ENCODE measurements around the gene ANO10.

DNA sequence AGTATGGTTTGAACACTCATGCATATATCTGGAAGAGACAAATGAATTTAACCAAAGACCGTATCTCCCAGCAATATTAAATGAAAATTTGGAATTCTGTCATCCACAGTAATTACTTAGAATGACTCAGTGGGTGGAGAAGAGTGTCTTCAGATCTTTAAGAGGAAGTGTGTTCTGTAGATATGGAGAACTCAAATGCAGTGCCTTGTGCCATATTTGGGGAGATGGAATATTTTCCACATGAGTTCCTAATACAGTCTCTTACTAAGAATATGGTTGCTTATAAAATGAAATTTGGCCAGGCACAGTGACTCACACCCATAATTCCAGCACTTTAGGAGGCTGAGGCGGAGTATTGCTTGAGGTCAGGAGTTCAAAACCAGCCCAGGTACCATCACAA lies 40.5 kb downstream of the ANO10 start:
- TF ChIP-seq CEBPB (IDR thresholded peaks at IDR 0.05) (no peak), EP300 (IDR thresholded peaks at IDR 0.05; ENCODE audit: borderline replicate concordance) (no peak), TAF1 (IDR thresholded peaks at IDR 0.05; ENCODE audit: low read depth) (no peak), YY1 (IDR thresholded peaks at IDR 0.05; ENCODE audit: low read depth) (no peak), FOXM1 (IDR thresholded peaks at IDR 0.05; ENCODE audit: borderline replicate concordance, low read depth) (no peak), TCF12 (IDR thresholded peaks at IDR 0.05; ENCODE audit: low read depth) (no peak), REST (IDR thresholded peaks at IDR 0.05; ENCODE audit: low read depth) (no peak), EGR1 (IDR thresholded peaks at IDR 0.05) (no peak), NFIC (IDR thresholded peaks at IDR 0.05) (no peak), RAD21 (IDR thresholded peaks at IDR 0.05; ENCODE audit: low read depth) (no peak), ZBTB7A (IDR thresholded peaks at IDR 0.05; ENCODE audit: low read depth) (no peak)
